Mammary epithelial cell (primary cell): ENCODE results near the gene BSN.

Experiments used
- CTCF ChIP-seq, 2 donors: IDR thresholded peaks in 1 of 2; conservative IDR thresholded peaks in 1 of 2; 2 replicates each; pipeline ENCODE4 v1.5.1; 2011 to 2012; ENCODE audit warnings: inconsistent platforms in 2 of 2, low read length in 2 of 2, mild to moderate bottlenecking in 2 of 2, control low read depth in 1 of 2, low read depth in 1 of 2; ENCODE audit not compliant: insufficient read depth in 1 of 2; ENCODE audit errors: extremely low read depth in 1 of 2
- EZH2 ChIP-seq: IDR thresholded peaks from 2 replicates; pipeline ENCODE4 v1.6.1; 2012; ENCODE audit warnings: low read length, inconsistent platforms, borderline replicate concordance

- TF ChIP-seq CTCF (conservative IDR thresholded peaks at IDR 0.05 in 1 of 2, IDR thresholded peaks at IDR 0.05 in 1 of 2; ENCODE audit: extremely low read depth in 1 of 2, insufficient read depth in 1 of 2, low read depth in 1 of 2, low read length in 2 of 2) (no peak), EZH2 (no peak)
These were observed 57.0 kb downstream of the BSN start for GRCh38 chr3:49611291-49611690.
